Stimulated activated CD4-positive, alpha-beta T cell treated with anti-CD3 and anti-CD28 coated beads, Interleukin-1b, Interleukin-23, amount 100 ng/mL, for 48 hours (primary cell): ENCODE data around the gene PITHD1.
"Not testable (repeated sequence)": the region's sequence is repeated elsewhere in the genome, so short reads cannot be mapped to it uniquely, and the experiment has no call there.

ENCODE experiments used
- DNase-seq: peaks from one replicate; pipeline ENCODE4 v3.0.0-alpha.2; 2020

Gene PITHD1

DNA sequence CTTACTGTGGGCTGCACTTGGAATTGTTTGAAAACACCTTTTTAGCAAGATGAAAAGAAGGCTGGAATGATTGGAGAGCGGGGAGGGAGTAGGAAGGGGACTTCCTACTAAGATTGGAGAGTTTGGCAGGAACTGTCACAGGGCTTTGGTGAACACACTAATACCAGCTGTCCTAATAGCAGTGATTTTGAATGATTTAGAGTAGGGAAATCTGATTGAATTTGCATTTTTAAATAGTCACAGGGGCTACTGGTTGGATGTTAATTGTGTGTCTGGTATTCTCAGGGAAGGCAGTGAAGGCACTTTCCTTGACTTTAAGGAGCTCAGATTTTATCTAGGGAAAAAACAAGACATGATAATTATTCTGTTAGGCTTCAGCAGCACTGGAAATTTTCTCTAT lies 49.5 kb downstream of the PITHD1 start:
- no peak for DNase-seq

- DNase-seq = not testable (repeated sequence)
Observed at GRCh38 chr1:23834156-23834555, 55.9 kb downstream of the PITHD1 start.

DNA sequence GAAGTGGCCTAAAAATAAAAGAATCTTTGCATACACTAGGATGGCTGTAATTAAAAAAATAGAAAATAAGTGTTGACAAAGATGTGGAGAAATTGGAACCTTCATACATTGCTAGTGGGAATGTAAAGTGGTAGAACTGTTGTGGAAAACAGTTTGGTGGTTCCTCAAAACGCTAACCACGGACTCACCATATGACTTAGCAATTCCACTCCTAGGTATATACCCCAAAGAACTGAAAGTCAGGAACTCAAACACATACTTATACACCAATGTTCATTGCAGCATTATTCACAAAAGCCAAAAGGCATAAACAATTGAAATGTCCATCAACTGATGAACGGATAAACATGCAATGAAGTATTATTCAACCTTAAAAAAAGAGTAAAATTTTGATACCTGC lies 57.8 kb downstream of the PITHD1 start:
- no peak for DNase-seq
